HG03103 (cell line): ENCODE measurements around the gene SRRT.
"Not testable (repeated sequence)": the region's sequence is repeated elsewhere in the genome, so short reads cannot be mapped to it uniquely, and the experiment has no call there.

Source experiments
- ATAC-seq: cut with Tn5 transposase; IDR thresholded peaks from one replicate; pipeline ENCODE4 v1.9.1; 2021; ENCODE audit warnings: low read depth; ENCODE audit not compliant: unreplicated experiment

The SRRT gene

GRCh38 chr7:100854899-100855298 is 20.0 kb upstream of the SRRT start:
- not testable (repeated sequence) for ATAC-seq

- no peak for ATAC-seq
Observed at GRCh38 chr7:100855515-100855914, 19.4 kb upstream of the SRRT start.

DNA sequence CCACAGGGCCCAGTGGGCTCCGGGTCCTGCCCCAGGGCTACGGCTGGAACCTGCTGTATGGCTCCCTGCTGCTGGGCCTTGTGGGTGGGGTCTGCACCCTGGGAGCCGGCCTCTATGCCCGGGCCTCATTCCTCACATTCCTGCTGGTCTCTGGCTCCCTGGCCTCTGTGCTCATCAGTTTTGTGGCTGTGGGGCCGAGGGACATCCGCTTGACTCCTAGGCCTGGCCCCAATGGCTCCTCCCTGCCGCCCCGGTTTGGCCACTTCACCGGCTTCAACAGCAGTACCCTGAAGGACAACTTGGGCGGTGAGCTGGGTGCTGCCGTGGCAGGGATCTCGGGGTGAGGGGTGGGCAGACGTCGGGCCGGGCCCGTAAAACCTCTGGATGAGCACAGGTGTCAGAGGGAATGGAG is 18.0 kb upstream of the SRRT start:
- no peak for ATAC-seq

GRCh38 chr7:100859856-100860255 is 15.0 kb upstream of the SRRT start:
- no peak for ATAC-seq

DNA sequence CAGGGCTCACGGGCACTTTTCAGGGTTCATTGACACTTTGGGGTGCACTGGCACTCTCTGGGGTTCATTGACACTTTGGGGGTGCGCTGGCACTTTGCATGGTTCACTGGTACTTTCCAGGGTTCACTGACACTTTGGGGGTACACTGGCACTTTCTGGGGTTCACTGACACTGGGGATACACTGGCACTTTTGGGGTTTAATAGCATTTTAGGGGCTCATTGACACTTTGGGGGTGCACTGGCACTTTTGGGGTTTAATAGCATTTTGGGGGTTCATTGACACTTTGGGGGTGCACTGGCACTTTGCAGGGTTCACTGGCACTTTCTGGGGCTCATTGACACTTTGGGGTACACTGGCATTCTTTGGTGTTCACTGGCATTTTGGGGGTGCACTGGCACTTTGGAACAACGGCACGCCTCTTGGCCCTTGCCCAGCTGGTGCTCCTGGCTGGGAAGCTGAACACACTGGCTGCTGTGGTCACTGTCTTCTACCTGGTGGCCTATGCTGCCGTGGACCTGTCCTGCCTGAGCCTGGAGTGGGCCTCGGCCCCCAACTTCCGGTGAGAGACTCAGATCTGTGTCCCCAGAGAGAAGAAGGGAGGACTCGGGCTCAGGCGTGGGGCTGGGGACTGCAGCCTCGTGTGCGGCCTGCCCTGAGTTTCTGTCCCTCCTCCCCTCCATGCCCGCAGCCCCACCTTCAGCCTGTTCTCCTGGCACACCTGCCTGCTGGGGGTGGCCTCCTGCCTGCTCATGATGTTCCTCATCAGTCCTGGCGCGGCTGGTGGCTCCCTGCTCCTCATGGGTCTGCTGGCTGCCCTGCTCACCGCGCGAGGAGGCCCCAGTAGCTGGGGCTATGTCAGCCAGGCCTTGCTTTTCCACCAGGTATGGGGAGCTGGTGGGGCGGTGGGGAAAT is 13.9 kb upstream of the SRRT start:
- ATAC-seq: no peak

DNA sequence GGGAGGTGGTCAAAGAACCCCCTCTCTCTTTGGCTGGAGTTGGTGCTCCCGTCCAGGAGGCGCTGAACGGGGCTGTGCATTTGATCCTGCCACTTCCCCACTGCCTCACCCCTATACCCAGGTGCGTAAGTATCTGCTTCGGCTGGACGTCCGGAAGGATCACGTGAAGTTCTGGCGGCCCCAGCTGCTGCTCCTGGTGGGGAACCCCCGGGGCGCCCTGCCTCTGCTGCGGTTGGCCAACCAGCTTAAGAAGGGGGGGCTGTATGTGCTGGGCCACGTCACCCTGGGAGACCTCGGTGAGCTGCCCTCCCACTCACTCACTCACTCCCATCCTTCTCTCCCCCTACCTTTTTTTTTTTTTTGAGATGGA is 13.3 kb upstream of the SRRT start:
- ATAC-seq: no peak

DNA sequence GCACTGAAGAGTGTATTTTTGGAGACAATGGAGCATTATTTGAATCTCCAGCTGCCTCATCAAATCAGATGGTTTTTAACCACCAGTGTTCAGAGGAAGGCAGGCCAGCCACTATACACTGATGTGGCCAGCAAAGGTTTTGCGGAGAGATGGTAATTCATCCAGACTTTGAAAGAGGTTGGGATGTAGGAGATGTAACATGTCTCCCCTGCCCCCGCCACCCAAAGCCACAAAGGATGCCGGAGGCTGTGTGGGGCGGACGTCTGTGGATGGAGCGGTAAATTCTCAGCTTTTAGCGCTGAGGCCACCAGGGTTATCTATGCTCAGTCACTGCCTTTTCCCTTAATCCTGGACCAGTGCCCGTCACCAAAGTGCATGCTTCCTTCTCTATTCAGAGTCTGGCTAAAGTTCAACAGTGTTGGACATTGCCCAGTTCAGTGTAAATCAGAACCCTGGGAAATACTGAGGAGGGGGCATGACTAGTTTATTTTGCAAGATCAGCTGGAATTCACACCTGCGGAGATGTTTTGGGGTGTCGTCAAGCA is 11.4 kb upstream of the SRRT start:
- no peak for ATAC-seq

DNA sequence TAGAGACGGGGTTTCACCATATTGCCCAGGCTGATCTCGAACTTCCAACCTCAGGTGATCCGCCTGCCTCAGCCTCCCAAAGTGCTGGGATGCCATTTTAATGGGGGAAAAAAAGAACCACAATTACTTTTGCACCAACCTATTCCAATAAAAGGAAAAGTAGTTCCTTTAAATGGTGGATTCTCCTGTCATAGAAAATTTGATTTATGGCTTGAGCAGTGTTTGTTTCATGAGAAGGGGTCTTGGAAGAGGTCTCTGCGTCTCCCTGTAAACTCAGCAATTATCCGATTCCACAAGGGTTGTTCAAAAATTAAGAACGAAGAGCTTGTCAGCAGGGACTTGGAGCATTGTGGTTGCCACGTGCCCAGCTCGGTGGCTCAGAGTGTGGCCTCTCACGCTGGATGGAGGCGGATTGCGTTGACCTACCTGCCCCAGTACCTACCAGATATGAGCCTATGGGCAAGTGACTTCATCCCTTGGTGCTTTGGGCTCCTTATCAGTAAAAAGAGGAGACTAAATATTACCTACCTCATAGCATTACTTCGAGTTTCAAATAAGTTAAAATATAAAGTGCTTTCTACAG is 10.5 kb upstream of the SRRT start:
- ATAC-seq: no peak

DNA sequence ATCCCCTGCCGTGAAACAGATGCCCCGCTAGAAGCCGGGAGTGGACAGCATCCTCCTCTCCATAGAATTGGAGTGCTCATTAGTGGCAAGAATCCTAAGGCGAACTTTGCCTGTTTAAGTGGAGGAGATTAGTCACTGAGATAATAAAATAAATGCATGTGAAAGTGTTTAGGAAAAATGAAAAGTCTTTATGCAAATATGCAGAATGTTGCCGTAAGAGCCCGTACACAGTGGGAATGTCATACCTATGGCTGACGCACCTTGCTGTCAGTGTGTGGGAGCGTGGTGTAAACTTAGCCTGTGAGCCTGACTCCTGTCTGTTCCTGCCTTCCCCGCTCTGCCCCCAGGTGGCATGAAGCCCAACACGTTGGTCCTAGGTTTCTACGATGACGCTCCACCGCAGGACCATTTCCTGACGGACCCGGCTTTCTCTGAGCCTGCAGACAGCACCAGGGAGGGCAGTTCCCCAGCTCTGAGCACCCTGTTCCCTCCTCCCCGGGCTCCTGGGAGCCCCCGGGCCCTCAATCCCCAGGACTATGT is 9.5 kb upstream of the SRRT start:
- ATAC-seq: no peak

GRCh38 chr7:100865938-100866728 is 8.8 kb upstream of the SRRT start:
- ATAC-seq: no peak

DNA sequence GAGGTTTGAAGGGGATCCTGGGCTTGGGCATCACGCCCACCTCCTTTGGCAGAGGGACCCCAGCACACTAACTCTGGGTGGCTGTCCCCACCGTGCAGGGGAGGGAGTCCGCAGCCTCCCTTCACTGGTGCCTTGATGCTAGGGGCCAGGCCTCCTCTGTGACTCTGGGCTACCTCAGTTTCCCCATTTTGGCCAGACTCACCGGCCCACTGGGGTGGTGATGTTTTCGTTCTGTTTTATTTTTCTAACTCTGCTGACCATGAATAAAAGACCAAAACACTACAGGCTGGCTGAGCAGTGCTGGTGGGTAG is 8.2 kb upstream of the SRRT start:
- no peak for ATAC-seq

DNA sequence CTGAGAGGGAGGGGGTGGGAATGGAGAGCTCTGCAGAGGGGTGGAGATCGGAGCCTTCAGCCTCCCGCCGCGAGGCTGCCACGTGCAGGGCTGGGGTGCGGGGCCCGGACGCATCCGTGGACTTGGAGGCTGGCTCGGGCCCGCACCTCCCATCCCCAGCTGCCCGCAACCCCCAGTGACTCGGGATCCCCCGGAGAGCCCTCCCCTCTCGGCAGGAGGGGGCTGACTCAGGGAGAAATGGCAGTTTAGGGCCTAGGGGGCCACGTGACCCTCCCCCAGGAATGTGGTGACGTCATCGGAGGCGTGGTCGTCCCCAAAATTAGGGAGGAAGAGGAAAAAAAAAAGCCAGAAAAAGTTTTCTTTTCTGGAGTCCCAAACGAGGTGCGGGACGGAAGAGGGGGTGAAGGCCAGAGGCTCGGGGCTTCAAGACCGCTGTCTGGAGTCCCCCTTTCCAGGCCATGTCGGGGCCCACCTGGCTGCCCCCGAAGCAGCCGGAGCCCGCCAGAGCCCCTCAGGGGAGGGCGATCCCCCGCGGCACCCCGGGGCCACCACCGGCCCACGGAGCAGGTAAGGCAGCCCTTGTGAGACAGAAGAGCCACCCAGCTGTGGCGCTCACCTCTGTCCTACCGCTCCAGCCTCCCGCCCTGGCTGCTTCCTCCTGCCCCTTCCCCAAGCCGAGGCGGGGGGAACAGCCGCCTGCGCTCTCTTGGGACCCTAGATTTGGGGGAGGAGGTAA is 7.7 kb upstream of the SRRT start, which contains the start of gene TRIP6:
Gene TRIP6 (plus strand): TSS at position 348 of the 736 bp plus-strand sequence. CDS start 111 bp downstream, at position 459.
- peak; percentile 36 for ATAC-seq

DNA sequence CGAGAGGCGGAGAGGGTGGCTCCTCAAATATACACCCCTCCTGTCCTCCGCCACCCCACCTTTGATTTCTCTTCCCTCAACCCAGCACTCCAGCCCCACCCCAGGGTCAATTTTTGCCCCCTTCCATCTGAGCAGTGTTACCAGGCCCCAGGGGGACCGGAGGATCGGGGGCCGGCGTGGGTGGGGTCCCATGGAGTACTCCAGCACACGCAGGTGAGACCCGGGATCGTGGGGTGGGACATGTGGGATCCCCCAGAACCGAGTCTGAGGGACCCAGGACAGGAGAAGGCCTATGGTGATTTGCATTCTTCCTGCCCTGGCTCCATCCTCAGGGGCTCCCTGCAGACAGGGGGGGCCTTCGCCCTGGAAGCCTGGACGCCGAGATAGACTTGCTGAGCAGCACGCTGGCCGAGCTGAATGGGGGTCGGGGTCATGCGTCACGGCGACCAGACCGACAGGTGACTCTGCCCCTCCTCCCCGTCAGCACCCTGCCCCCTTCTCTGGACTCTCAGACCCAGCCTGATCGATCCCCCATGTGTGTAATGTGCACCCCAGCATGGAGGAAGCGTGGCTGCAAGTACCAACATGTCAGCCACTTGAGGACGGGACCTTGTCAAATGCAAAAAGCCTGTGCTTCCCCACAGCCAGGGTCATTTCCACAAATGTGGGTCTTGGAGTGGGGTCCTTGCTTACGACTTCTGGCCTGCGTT is 7.0 kb upstream of the SRRT start:
- ATAC-seq: no peak

- no peak for ATAC-seq
Observed at GRCh38 chr7:100873599-100874299, 1.2 kb upstream of the SRRT start.

- ATAC-seq: no peak
Observed at GRCh38 chr7:100874300-100874576, 665 bp upstream of the SRRT start.

DNA sequence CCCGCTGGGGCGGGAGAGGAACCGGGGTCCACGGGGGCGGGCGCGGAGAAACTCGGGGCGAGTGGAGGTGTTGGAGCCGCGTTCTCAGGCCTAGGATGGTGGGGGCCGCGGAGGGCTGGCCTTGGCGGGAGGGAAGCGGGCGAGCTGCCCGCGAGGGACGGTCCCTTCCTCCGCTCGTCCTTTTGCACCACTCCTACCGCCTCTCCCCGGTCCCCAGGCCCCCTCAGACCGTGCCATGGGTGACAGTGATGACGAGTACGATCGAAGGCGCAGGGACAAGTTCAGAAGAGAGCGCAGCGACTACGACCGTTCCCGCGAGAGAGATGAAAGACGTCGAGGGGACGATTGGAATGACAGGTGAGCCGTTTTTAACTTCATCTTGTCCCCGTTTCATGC is 451 bp downstream of the SRRT start:
- ATAC-seq: peak; percentile 13

DNA sequence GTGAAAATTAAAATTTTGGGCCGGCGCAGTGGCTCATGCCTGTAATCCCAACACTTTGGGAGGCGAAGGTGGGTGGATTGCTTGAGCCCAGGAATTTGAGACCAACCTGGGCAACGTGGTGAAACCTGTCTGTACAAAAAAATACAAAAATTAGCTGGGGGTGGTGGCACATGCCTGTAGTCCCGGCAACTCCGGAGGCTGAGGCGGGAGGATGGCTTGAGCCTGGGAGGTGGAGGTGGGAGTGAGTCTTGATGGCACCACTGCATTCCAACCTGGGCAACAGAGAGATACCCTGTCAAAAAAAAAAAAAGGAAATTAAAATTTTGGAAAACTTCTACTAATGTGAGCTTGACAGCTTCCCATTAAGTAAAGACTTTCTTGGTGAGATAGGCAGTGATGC is 3.1 kb downstream of the SRRT start:
- ATAC-seq: no peak

DNA sequence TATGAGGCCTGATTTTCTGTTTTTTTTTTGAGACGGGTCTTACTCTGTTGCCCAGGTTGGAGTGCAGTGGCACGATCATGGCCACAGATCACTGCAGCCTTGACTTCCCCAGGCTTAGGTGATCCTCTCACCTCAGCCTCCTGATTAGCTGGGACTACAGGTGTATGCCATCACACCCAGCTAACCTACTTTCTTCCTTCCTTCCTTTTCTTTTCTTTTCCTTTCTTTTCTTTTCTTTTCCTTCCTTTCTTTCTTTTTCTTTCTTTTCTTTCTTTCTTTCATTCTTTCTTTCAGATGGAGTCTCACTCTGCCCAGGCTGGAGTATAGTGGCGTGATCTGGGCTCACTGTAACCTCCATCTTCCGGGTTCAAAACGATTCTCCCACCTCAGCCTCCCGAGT is 3.8 kb downstream of the SRRT start:
- no peak for ATAC-seq

- ATAC-seq: no peak
Observed at GRCh38 chr7:100879685-100880261, 4.9 kb downstream of the SRRT start.
